ENCODE results near the gene ANKMY1. TPM values are rescaled to one million over a fixed set of nuclear protein-coding genes. Genes with fewer than 3 reads are reported as not detected.

The ANKMY1 gene
- total and polyA plus RNA-seq, 2 of the 13 experiments (the other 11 are each of a cell fraction or from before 2014, with no cell fraction given), result 11.7 to 18.8 TPM

DNA sequence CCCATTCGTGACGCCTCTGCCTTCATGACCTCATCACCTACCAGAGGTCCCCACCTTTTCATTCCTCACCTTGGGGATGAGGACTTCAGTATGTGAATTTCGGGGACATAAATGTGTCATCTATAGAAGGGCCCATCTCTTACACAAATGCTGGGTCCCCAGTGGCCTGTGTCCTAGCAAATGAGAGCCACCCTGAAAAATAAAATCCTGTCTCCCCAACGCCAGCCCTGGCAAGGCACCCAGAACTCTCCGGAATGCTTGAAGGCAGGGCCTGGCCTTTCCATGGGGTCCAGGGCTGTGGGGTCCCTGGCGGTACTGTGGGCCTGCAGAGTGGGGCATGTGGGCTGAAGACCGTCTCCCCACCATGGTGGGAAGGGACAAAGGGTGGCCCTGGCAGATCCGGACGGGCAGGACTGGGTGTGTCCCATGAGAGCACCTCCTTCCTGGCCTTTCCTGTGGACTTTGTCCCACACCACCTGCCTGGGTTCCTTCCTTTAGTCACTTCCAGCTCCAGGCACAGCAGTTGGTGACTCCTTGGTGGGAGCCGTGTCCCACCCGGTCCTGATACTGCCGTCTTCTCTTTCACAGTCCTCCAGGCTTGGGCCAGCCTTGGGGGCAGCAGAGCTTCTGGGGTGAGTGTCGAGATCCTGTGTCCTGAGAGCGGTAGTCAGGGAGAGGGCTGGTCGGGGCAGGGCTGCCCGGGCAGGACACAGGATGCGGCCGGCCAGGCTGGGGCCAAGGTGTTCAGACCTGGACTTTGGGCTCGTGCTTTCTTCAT is 47.3 kb upstream of the ANKMY1 start (continued):
- TF ChIP-seq SP140L (CRISPR knock-in tag; IDR thresholded peaks at IDR 0.05; ENCODE audit: borderline replicate concordance) (no peak), PHF20 (CRISPR knock-in tag; IDR thresholded peaks at IDR 0.05) (peak; percentile 55; the same call in 1 of the 2 replicates), HNRNPH1 (optimal IDR thresholded peaks at IDR 0.05; ENCODE audit: low read depth, low read length) (no peak), TBL1XR1 (IDR thresholded peaks at IDR 0.05; ENCODE audit: borderline replicate concordance, low read length, partially characterized antibody) (no peak), FOXJ3 (CRISPR knock-in tag; IDR thresholded peaks at IDR 0.05; ENCODE audit: borderline replicate concordance) (no peak), GLI4 (CRISPR knock-in tag; IDR thresholded peaks at IDR 0.05; ENCODE audit: borderline replicate concordance) (no peak), MAFF (IDR thresholded peaks at IDR 0.05; ENCODE audit: low read depth, low read length) (no peak), ZNF75D (CRISPR knock-in tag; IDR thresholded peaks at IDR 0.05; ENCODE audit: borderline replicate concordance) (no peak), ZNF557 (CRISPR knock-in tag; IDR thresholded peaks at IDR 0.05) (no peak), MTA1 (CRISPR knock-in tag; IDR thresholded peaks at IDR 0.05; ENCODE audit: borderline replicate concordance) (peak; percentile 58; the same call in 1 of the 2 replicates), EP300 (IDR thresholded peaks at IDR 0.05; ENCODE audit: low read depth in 2 of 2, low read length in 2 of 2) (no peak), EP300 (CRISPR knock-in tag; IDR thresholded peaks at IDR 0.05; ENCODE audit: borderline replicate concordance) (no peak), DNMT1 (CRISPR knock-in tag; IDR thresholded peaks at IDR 0.05) (no peak; the same call in 1 of the 2 replicates), ZNF672 (CRISPR knock-in tag; IDR thresholded peaks at IDR 0.05) (no peak), ZNF260 (CRISPR knock-in tag; IDR thresholded peaks at IDR 0.05; ENCODE audit: borderline replicate concordance, low read depth) (no peak)
- TF ChIP-seq, protein P1, sequence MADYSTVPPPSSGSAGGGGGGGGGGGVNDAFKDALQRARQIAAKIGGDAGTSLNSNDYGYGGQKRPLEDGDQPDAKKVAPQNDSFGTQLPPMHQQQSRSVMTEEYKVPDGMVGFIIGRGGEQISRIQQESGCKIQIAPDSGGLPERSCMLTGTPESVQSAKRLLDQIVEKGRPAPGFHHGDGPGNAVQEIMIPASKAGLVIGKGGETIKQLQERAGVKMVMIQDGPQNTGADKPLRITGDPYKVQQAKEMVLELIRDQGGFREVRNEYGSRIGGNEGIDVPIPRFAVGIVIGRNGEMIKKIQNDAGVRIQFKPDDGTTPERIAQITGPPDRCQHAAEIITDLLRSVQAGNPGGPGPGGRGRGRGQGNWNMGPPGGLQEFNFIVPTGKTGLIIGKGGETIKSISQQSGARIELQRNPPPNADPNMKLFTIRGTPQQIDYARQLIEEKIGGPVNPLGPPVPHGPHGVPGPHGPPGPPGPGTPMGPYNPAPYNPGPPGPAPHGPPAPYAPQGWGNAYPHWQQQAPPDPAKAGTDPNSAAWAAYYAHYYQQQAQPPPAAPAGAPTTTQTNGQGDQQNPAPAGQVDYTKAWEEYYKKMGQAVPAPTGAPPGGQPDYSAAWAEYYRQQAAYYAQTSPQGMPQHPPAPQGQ (CRISPR knock-in tag; IDR thresholded peaks at IDR 0.05; ENCODE audit: borderline replicate concordance), result no peak
- TF ChIP-seq, protein P2, sequence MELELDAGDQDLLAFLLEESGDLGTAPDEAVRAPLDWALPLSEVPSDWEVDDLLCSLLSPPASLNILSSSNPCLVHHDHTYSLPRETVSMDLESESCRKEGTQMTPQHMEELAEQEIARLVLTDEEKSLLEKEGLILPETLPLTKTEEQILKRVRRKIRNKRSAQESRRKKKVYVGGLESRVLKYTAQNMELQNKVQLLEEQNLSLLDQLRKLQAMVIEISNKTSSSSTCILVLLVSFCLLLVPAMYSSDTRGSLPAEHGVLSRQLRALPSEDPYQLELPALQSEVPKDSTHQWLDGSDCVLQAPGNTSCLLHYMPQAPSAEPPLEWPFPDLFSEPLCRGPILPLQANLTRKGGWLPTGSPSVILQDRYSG (CRISPR knock-in tag; IDR thresholded peaks at IDR 0.05), result no peak
- TF ChIP-seq, protein P3, sequence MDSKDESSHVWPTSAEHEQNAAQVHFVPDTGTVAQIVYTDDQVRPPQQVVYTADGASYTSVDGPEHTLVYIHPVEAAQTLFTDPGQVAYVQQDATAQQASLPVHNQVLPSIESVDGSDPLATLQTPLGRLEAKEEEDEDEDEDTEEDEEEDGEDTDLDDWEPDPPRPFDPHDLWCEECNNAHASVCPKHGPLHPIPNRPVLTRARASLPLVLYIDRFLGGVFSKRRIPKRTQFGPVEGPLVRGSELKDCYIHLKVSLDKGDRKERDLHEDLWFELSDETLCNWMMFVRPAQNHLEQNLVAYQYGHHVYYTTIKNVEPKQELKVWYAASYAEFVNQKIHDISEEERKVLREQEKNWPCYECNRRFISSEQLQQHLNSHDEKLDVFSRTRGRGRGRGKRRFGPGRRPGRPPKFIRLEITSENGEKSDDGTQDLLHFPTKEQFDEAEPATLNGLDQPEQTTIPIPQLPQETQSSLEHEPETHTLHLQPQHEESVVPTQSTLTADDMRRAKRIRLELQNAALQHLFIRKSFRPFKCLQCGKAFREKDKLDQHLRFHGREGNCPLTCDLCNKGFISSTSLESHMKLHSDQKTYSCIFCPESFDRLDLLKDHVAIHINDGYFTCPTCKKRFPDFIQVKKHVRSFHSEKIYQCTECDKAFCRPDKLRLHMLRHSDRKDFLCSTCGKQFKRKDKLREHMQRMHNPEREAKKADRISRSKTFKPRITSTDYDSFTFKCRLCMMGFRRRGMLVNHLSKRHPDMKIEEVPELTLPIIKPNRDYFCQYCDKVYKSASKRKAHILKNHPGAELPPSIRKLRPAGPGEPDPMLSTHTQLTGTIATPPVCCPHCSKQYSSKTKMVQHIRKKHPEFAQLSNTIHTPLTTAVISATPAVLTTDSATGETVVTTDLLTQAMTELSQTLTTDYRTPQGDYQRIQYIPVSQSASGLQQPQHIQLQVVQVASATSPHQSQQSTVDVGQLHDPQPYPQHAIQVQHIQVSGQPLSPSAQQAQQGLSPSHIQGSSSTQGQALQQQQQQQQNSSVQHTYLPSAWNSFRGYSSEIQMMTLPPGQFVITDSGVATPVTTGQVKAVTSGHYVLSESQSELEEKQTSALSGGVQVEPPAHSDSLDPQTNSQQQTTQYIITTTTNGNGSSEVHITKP (CRISPR knock-in tag; IDR thresholded peaks at IDR 0.05; ENCODE audit: low read depth), result no peak; the same call in 1 of the 2 replicates

All from HepG2 (cell line).